LHCN-M2 (cell line): ENCODE data around the gene TAMM41. TPM values are rescaled to one million over a fixed set of nuclear protein-coding genes. Genes with fewer than 3 reads are reported as not detected.
"Not testable (repeated sequence)": the region's sequence is repeated elsewhere in the genome, so short reads cannot be mapped to it uniquely, and the experiment has no call there.

Source experiments
- DNase-seq: peaks from one replicate; pipeline ENCODE4 v3.0.0-alpha.2; 2012; ENCODE audit warnings: low read depth
- total RNA-seq: library from RNA; depleted of rRNA; stranded (reverse); fragments of >200 nt; gene quantifications from 2 replicates; pipeline ENCODE4 v1.2.3, GENCODE V29; 2014

Gene TAMM41
- total RNA-seq, 1 experiment from 2014 or later: 11.4 TPM

DNA sequence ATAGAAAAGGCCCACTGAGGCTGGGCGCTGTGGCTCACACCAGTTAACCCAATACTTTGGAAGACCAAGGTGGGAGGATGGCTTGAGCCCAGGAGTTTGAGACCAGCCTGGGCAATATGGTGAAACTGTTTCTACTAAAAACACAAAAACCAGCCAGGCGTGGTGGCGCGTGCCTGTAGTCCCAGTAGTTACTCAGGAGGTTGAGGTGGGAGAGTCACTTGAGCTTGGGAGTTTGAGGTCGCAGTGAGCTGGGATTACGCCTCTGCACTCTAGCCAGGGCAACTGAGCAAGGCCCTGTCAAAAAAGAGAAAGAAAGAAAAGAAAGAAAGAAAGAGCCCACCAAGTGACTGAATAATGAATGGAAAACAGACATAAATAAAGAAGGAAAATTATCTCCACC lies 32.0 kb downstream of the TAMM41 start:
- no peak for DNase-seq

DNA sequence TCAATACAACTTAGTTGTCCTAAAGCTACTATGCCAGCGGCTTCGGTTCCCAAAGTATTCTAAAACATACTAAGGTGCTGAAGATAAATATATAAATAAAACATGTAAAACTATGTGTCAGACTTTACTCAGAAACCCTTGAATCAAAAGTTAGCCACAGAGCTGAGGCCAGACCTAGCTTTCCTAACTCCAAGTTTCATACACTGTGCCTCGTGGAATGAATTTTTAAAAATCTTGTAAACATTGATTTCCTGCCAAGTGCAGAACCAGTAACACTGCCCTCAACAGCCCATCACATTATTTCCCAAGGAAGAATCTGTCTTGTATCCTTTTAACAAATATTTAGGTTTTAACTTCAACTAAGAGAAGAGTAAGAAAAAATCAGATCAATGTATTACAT lies 36.4 kb downstream of the TAMM41 start:
- peak; percentile 25 for DNase-seq

DNA sequence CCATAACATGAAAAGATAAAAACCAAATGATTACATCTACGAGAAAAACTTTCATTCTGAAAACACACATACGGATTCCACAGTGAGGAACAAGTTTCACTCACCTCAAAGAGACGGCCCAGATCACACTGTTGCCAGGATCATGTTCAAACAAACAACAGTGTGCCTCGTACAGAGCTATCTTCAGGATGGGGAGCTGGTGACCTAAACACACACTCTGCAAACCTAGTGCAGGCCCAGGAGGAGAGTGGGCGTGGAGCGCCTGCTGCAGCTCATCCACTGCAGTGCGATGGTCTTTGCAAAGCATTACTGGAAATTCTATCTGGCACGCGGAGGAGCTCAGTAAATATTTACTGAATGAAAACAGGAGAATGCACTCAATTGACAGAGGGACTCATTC lies 38.5 kb downstream of the TAMM41 start:
- DNase-seq: no peak

DNA sequence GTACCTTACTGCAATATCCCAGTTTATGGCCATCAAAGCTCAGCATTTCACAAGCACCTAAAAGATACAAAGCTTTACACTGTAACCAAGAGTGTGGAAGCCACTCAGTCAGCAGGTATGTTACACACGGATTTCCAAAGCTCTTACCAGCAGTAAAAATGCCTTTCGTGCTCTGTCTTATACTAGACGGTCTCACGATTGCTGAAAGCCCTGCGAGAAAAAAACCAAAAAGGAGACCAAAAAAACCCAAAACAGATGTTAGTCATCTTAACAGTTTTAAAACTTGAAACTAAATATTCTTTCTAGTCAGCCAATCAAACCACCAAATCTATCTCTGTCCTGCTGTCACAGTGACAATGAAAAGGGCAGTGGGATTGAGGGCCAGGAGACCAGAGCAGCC lies 39.0 kb downstream of the TAMM41 start:
- no peak for DNase-seq

DNA sequence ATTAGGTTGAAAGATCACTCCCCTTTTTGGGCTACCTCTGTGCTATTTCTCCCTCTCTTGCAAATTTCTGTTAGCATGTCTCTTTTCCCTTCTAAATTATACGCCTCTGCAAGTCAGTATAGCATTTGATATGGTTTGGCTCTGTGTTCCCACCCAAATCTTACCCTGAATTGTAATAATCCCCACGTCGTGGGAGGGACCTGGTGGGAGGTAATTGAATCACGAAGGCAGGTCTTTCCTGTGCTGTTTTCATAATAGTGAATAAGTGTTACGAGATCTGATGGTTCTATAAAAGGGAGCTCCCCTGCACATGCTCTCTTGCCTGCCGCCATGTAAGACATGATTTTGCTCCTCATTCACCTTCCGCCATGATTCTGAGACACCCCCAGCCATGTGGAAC lies 41.0 kb downstream of the TAMM41 start:
- DNase-seq: no peak

DNA sequence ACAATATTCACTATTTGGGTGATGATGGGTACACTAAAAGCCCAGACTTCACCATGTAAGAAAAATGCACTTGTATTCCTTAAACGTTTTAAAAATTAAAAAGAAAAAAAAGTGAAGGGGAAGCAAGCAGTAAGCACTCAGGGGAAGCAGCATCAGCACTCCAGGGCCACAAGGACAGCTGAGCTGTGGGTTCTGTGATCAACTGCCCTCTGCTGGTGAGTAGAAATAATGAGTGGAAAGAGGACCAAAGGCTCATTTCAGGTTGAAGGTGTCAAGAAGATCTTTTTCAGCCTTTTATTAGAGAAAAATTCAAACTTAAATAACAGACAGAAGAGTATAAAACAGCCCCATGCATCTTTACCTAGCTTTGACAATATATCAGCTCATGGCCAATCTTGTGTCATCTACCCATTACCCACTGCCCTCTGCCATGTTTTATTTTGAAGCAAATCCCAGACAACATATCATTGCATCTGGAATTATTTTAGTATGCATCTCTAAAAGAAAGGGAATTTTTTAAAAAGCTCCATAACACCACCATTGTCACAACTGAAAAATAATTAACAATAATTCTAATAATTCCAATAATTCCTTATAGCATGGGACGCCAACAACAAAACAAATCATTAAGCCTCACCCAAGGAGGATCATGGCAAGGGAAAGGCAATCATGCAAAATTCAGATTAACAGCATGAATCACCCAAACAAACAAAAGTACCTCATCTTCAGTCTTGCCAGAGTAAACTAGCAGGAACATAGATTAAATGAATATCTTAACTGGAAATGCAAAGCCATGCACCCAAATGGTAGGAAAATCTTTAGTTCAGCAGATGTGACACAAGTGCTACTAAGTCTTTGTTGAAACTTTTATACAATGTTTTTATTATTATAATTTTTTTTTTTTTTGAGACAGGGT lies 42.5 kb downstream of the TAMM41 start:
- peak; percentile 57 for DNase-seq

DNA sequence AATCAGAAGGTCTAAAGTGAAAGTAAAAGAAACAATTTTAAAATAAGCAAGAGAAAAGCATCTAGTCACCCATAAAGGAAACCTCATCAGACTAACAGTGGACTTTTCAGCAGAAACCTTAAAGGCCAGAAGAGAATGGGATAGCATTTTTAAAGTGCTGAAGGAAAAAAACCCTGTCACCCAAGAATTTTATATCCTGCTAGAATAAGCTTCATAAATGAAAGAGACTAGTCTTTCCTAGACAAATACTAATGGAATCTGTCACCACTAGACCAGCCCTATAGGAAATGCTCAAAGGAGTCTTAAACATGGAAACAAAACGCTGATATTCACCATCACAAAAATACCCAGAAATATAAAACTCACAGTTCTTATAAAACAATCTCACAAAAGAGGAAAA lies 46.9 kb downstream of the TAMM41 start:
- no peak for DNase-seq

DNA sequence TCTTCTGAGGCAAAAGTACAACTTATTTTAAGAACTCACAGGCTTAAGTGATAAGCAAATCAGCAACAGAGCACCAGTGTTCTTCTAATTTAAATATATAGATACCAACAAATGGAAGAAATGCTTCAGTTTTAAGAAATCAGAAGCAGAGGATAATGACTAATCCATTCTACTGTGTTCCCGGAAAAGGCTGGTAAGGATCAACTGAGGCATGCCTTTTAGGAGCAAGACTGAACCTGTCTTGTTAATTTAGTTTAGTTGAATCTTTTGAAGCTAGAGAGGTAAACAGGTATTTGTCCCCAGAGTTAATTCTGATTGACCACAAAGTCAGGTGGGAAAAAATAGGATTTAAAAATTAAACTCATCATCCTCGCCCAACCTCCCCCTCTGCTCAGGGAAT lies 51.8 kb downstream of the TAMM41 start:
- DNase-seq: no peak

DNA sequence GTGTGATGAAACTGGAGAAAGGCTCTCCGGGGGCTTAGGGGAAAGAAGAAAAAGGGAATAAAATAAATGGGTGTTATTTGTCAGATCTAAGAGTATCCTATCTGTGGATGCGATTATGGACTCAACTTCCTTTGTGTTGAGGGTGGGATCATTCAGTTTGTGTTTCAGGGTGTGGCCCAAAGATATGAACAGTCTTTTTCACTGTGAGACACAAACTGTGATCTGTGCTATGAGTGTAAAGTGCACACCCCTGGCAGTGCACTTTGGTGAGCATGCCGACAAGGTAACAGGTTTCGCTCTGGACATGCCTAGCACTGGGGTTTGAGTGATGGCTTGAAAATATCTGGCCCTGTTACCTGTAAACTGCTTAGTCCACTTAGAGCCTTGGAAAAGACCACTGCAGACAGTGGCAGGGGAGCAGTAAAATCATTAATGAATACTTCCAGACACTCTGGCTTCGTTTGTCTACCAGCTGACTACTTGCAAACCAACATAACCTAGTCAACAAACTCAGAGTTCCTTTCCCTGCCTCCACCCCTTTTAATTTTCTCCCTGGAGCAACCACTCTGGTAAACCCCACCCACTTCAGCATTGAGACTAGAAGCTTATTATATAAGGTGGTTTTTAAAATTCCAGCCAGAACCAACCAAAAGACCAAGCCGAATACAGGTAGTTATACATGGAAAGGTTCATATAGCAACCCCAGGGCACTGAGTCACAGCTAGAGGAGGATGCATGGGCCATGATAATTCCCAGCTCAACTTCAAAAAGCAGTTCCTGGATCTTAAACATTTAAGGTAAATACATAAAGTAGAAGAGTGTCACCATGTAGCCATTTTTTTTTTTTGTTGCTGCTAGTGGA lies 55.1 kb downstream of the TAMM41 start:
- no peak for DNase-seq

DNA sequence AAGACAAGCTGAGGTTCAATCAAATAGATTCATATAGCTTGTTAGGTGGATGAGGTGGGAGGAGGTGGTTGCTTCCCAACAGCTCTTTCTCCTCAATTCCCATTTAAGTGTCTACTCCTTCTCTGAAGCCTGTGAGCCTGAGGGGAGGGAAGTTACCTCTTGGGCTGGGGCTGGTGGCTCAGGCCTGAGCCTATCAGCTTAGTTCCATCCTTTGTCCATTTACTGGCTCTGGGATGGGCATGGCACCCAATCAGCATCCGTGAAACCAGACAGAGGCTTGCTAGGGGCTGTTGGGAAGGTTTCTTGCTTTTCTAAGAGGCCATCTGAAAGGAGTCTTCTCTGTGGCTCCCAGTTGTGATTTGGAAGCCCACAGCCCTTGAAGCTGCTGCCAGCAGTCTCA lies 57.3 kb downstream of the TAMM41 start:
- DNase-seq: no peak

DNA sequence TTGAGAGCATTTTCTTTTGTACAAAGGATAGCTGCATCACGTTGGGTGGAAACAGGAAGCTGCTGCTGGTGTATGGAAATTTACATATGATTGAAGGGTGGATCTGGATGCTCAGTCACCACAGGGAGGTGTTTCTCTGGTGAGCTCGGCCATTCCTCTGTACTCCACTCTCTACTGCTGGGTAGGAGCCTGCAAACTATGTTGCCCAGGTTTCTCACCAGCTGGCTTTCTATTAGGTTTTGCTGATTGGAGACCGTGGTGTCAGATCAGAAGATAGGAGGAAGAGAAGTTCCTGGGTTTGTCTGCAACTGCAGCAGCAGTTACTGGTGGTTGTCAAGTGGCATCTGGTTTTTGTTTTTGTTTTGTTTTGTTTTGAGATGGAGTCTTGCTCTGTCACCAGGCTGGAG lies 61.7 kb downstream of the TAMM41 start:
- DNase-seq: no peak

DNA sequence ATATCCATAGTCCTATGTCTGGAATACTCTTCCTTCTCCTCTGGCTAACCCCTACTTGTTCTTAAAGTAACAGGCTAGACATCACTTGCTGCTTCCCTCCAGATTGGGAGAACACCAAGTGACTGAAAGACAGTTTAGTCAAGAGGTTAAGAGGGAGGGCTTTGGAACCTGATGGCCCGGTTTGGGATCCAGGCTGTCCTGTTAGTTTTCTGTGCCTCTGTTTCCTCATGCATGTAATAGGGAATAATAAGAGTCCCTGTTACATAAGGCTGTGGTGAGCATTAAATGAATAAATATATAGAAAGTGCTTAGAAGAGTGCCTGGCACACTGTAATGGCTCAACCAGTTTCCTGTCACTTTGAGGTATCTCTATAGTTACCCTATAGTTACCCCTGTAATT lies 66.3 kb downstream of the TAMM41 start:
- DNase-seq: no peak

DNA sequence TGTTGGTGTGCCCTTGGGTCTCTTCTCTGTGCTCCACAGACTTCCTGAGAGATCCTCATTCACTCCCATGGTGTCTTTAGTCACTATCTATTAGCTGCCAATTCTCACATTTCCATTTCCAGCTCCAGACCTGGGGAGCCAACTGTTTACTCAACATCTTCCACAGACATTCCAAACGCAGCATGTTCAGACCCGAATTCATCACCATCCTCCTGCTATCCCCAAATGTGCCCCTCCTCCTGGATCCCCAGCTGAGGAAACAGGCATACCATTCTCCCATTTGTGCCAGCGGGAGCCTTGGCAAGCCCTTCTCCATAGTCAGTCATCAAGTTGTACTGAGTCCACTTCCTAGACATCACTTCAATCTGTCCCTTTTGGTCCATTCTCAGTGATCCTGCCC lies 67.1 kb downstream of the TAMM41 start:
- no peak for DNase-seq

DNA sequence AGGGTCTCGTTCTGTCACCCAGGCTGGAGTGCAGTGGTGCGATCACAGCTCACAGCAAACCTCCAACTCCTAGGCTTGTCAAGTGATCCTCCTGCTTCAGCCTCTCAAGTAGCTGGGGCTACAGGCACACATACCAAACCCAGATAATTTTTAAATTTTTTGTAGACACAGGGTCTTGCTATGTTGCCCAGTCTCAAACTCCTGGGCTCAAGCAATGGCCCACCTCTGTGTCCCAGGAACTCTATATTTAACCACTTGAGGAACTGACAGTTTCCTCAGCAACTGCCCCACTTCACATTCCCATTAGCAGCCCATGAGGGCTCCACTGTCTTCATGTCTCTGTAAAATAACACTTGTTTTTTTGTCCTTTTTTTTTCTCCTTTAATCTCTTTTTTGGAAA lies 68.4 kb downstream of the TAMM41 start:
- no peak for DNase-seq

DNA sequence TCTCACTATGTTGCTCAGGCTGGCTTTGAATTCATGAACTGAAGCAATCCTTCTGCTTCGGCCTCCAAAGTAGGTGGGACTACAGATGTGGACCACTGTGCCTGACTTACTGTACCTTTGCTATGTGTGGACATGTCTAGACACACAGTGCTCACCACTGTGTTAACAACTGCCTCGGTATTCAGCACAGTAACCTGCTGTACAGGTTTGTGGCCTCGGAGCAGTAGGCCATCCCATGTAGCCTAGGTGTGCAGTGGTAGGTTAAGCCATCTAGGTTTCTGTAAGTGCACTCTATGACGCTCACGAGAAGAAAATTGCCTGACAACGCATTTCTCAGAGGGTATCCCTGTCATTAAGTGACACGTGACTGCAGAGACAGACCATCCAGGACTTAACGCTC lies 70.3 kb downstream of the TAMM41 start:
- no peak for DNase-seq

DNA sequence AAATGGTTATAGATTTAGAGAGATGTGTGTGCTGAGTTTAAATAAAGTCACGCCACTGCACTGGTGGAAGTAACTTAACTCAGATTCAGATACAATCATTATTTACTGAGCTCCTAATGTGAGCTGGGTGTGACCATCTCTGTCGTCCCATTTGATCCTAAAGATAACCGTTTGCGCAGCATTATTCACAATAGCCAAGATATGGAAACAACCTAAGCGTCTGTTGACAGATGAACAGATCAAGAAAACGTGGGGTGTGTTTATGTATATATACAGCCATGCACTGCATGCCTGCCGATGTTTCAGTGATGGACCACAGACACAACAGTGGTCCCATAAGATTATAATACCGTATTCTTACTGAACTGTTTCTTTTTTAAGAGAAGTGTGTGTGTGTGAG lies 71.2 kb downstream of the TAMM41 start:
- no peak for DNase-seq

DNA sequence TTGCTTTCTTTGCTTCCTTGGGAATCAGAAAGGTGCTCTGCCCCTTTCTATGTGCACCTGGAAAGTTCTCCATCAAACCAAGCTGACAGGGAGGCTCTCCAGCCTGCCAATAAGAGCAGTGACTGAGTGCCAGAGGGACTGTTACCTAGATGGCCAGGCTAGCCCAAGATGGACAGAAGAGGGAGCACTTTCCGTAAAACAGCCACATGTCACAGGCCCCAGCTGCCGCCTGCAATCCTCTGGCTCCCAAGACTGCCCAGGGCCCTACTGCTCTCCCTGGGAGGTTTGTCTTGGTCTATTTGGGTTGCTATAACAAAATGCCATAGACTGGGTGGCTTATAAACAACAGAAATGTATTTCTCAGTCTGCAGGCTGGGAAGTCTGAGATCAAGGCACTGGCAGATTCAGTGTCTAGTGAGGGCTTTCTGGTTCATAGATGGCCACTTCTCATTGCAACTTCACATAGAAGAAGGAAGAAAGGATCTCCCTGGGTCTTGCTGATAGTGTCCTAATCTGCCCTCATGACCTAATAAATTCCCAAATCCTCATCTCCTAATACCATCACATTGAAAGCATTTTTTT lies 72.3 kb downstream of the TAMM41 start:
- peak; percentile 63 for DNase-seq

DNA sequence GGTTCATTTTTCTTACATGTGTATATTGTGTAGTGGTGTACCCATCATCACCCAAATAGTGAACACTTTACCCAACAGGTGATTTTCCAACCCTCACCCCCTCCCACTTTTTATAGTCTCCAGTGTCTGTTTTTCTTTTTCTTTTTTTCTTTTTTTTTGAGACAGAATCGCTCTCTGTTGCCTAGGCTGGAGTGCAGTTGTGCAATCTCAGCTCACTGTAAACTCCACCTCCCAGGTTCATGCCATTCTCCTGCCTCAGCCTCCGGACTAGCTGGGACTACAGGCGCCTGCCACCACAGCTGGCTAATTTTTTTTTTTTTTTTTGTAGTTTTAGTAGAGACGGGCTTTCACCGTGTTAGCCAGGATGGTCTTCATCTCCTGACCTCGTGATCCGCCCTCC lies 74.8 kb downstream of the TAMM41 start:
- DNase-seq: not testable (repeated sequence)

DNA sequence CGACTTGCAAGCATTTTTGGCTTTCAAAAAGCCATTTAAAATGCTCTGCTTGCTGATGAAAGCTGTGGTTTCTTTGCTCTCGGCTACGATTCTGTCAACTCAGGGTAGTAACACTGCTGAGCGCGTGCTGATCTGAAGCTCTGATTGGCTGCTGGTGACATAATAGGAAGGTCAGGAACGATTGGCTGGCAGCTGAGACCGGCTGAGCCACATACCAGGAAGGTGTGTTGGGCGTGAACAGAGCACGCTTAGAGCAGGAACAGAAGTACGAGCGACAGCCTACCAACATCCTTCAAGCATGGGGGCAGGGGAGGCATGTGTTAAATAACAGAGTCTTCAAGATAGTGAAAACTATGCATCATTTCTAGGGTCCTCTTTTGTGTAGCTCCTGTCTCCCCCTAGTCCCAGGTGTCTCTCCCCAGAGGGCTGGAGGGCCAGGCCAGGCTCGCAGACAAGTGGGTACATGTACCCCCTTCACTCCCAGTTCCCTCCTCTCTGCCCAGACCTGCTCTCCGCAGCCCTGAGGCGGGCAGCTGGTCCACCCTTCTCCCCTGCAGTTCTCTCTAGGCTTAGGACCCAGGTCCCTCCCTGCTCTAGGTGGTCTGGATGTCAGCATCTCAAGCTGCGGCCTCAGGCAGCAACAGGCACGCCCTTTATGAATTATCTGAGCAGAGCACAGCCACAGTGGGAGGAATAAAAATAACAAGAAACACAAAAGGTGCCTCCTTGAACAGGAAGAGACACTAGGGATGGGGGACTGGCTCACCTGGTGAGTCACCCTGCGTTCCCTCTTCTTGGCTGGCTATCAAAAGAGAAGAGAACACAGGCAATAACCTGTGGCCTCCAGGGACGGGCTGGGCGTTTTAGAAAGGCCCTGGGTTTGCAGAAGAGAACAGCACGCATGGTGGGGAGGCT lies 76.0 kb downstream of the TAMM41 start:
- DNase-seq: peak; percentile 63

DNA sequence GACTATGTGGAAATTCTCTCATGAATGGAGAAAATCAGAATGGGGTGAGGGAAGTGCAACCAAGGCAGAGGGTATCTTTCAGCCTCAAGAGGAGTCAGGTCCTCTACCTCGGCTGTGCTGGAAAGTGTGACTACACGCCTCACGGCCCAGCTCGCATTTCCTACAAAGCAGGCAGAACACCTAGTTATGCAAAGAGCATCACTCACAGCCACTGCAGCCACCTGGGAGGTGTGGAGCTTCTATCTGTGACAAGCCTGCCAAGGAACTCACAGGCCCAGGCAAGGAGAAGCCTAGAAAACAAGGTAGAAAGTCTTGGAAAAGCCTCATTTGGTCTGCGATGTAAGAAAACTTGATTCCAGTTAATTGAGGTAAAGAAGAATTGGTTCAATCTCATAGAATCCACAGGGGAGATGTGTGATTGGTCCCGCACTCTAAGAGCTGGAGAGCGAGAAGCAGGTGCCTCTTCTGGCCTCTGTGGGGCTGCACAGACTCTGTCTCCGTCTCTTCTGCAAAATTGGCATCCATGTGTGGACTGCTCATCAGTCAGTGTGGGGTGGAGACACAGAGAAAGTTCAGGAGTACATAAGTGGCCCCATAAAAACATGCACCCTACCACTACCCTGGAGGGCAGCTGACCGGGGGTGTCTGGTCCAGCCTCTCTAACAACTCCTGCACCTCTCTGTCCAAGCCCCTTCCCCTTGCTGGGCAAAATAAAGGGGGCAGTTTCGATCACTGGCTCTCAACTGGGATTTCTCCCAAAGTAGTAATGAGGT lies 76.8 kb downstream of the TAMM41 start:
- DNase-seq: no peak
